Measurements from ENCODE around the gene NDUFV1.

Gene NDUFV1

GRCh38 chr11:67641338-67642172 lies 34.8 kb downstream of the NDUFV1 start:
- DNase-seq = no peak

- no peak for DNase-seq
Measured at GRCh38 chr11:67642173-67643120, 35.7 kb downstream of the NDUFV1 start.

GRCh38 chr11:67644042-67644441 lies 37.3 kb downstream of the NDUFV1 start:
- DNase-seq = no peak

- DNase-seq = no peak
Measured at GRCh38 chr11:67644472-67645418, 38.0 kb downstream of the NDUFV1 start.

- DNase-seq = no peak
Measured at GRCh38 chr11:67645521-67646461, 39.1 kb downstream of the NDUFV1 start.

- DNase-seq = peak; percentile 58 to 69
Measured at GRCh38 chr11:67646535-67647336, 40.0 kb downstream of the NDUFV1 start.

- no peak for DNase-seq
Measured at GRCh38 chr11:67647471-67647870, 40.7 kb downstream of the NDUFV1 start.

- DNase-seq = peak; percentile 61 to 72
Measured at GRCh38 chr11:67648140-67648795, 41.5 kb downstream of the NDUFV1 start.

- no peak for DNase-seq
Measured at GRCh38 chr11:67648796-67649613, 42.3 kb downstream of the NDUFV1 start.

- no peak for DNase-seq
Measured at GRCh38 chr11:67649634-67650510, 43.1 kb downstream of the NDUFV1 start.

- DNase-seq = no peak
Measured at GRCh38 chr11:67651976-67652781, 45.4 kb downstream of the NDUFV1 start.

GRCh38 chr11:67652965-67653845 lies 46.5 kb downstream of the NDUFV1 start:
- DNase-seq = no peak

GRCh38 chr11:67654225-67654624 lies 47.5 kb downstream of the NDUFV1 start:
- DNase-seq = no peak

- peak in 1 of 2 experiments; percentile 7 for DNase-seq
Measured at GRCh38 chr11:67656278-67656922, 49.7 kb downstream of the NDUFV1 start.

- no peak for DNase-seq
Measured at GRCh38 chr11:67657300-67657699, 50.6 kb downstream of the NDUFV1 start.

Measured in activated T-cell treated with anti-CD3 and anti-CD28 coated beads, Interleukin-2, amount 50 U/mL, for 48 hours (primary cell).